ENCODE data around the gene KCNN1.
"Not testable (repeated sequence)": the region's sequence is repeated elsewhere in the genome, so short reads cannot be mapped to it uniquely, and the experiment has no call there.

The KCNN1 gene

GRCh38 chr19:18001777-18002345 lies 35.0 kb downstream of the KCNN1 start:
- DNase-seq = no peak

- DNase-seq = no peak
Measured at GRCh38 chr19:18002347-18002850, 35.5 kb downstream of the KCNN1 start.

DNA sequence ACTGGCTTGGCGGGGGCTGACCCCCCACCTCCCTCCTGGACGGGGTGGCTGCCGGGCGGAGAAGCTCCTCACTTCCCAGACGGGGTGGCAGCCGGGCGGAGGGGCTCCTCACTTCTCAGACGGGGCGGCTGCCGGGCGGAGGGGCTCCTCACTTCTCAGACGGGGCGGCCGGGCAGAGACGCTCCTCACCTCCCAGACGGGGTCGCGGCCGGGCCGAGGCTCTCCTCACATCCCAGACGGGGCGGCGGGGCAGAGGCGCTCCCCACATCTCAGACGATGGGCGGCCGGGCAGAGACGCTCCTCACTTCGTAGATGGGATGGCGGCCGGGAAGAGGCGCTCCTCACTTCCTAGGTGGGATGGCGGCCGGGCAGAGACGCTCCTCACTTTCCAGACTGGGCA lies 38.8 kb downstream of the KCNN1 start:
- not testable (repeated sequence) for DNase-seq

DNA sequence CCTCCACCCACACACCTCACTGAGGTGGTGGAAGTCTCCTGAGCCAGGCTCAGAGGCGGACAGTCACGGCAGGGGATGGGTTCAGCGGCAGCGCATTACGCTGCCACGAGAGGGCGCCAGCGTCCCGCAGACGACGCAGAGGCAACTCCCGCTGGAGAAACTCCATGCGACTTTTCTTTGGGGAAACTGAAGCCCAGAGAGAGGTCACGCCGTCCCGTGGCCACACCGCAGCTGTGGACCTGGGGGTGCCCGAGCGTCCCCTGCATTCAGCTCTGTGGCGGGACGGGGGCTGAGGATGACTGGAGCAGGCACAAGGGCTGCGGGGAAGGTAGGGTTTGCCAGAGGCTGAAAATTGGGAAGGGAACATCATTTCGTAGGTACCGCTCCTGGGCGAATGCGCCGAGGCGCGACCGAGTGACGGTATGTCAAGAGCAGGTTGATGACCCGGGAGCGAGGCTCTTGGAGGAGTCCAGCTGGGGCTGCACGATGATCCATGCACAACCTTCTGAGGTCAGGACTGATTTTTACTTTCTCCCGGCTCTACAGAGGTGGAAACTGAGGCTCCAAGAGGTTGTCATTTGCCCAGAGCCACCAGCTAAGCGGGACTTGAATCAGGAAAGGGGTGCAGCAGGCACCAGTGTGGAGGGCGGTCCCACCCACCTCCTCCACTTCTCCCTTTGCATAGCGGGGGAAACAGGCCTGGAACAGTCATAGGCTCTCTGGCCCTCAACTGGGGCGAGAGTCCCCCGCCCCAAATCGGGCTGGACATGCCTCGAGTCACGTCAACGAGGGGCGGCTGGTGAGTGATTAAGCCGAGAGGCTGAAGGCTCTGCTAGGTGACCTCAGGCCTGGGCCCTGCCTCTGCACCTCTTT lies 40.4 kb downstream of the KCNN1 start:
- DNase-seq = peak; percentile 53

GRCh38 chr19:18007917-18008673 lies 41.2 kb downstream of the KCNN1 start, which contains the start of gene ARRDC2:
ARRDC2 (plus strand) TSS chr19:18008170; CDS start chr19:18008311, 141 bp downstream.
- DNase-seq = peak; percentile 79

DNA sequence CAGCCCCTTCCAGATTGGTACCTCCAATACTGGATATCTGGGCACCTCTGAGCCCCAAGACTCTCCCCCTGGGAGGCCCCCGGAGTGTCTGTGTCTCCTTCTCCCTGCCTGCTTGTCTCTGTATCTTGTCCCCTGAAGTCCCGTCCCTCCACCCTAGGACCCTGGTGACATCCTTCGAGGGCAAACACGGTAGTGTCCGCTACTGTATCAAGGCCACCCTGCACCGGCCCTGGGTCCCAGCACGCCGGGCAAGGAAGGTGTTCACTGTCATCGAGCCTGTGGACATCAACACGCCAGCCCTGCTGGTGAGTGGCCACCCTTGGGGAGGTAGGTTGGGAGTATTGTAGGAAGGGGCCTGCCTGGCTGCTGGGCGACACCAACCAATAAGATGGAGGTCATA lies 41.9 kb downstream of the KCNN1 start:
- no peak for DNase-seq

DNA sequence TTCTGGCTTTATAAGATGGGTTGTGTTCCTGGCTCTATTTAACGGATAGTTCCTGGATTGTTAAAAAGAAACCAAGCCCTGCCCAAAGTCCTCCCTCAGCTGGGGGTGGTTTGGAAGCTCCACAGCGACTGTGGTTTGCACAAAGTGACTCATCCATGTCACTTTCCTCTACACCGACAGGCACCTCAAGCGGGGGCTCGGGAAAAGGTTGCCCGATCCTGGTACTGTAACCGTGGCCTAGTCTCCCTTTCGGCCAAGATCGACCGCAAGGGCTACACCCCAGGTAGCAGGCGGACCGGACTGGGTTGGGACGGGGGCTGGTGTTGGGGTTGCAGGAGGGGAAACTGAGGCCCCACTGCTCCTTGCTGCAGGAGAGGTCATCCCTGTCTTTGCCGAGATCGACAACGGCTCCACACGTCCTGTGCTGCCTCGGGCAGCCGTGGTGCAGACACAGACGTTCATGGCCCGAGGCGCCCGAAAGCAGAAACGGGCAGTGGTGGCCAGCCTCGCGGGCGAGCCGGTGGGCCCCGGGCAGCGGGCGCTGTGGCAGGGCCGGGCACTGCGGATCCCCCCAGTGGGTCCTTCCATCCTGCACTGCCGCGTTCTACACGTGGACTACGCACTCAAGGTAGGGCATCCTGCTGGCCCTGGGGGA lies 42.6 kb downstream of the KCNN1 start:
- DNase-seq = no peak

- no peak for DNase-seq
Measured at GRCh38 chr19:18010149-18010548, 43.2 kb downstream of the KCNN1 start.

DNA sequence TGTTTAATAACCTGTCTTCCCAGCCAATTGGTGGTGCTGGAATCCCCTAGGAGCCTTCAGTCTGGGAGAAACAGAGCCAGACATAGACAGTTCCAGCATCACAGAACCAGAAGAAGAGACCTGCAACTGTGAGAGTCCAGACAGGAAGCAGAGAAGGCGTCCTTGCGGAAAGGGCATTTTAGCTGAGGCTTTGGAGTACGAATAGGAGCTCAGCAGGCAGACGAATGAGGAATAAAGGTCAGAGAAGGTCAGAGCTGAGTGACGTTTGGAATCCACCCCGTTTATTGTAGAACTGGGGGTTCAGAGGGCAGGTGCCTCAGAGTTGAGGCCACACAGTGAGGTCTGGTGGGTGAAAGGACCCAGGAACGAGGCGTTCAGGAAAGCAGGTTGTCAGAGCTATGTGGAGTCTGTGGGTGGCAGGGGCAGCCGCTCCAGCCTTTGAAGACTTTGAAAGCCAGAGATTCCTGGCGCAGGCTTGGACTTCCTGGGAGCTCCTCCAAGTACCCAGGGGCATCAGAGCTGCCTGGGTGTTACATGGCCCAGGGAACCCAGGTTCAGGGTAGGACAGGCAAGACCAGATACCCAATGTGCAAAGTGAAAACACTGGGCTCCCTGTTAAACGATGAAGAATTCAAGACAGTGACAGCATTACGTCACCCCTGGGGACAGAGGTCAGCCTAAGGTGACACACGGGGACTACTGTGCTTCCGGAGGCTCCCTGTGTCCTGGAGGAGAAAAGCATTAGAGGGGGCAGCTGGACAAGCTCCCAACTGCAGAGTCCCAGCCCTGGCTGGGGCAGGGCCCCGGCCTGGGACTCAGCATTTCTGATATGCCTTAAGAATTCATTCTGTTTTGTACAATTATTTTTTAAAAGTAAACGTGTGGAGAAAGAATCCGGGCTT lies 46.6 kb downstream of the KCNN1 start:
- no peak for DNase-seq

DNA sequence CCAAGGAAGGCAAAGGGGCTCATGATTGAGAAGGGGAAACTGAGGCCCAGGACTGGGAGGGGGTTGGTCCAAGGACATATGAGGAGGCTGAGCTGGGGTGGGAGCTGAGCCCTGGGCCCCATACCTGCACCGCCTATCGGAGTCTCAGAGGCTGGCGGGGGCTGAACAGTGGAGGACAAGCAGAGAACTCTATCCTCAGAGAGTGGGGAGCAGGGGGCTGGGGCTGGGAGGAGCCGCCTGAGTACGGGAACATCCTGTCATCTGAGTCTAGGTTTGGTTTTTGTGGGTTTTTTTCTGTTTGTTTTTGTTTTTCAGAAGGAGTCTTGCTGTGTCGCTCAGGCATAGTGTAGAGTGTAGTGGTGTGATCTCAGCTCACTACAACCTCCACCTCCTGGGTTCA lies 47.3 kb downstream of the KCNN1 start:
- no peak for DNase-seq

DNA sequence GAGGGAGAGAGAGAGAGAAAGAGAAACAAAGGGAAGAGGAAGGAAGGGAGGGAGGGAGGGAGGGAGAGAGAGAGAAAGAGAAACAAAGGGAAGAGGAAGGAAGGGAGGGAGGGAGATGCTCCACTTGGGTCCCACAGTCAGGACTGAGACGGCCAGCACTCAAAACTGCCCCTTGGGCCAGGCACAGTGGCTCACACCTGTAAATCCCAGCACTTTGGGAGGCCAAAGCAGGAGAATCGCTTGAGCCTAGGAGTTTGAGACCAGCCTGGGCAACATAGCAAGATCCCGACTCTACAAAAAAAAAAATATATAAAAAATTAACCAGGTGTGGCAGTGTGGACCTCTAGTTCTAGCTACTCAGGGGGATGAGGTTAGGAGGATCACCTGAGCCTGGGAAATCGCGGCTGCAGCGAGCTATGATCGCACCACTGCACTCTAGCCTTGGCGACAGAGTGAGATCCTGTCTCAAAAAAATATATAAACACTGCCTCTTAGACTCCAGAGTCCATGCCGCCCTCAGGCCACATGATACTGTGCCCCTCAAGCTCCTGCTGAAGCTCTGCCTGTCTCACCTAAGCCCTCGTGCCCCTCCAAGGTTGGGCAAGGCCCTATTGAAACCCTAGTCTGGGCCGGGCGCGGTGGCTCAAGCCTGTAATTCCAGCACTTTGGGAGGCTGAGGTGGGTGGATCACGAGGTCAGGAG lies 49.5 kb downstream of the KCNN1 start:
- no peak for DNase-seq

GRCh38 chr19:18017275-18018083 lies 50.6 kb downstream of the KCNN1 start:
- DNase-seq = no peak

GRCh38 chr19:18020212-18021085 lies 53.5 kb downstream of the KCNN1 start:
- no peak for DNase-seq

GRCh38 chr19:18021121-18021755 lies 54.3 kb downstream of the KCNN1 start:
- no peak for DNase-seq

DNA sequence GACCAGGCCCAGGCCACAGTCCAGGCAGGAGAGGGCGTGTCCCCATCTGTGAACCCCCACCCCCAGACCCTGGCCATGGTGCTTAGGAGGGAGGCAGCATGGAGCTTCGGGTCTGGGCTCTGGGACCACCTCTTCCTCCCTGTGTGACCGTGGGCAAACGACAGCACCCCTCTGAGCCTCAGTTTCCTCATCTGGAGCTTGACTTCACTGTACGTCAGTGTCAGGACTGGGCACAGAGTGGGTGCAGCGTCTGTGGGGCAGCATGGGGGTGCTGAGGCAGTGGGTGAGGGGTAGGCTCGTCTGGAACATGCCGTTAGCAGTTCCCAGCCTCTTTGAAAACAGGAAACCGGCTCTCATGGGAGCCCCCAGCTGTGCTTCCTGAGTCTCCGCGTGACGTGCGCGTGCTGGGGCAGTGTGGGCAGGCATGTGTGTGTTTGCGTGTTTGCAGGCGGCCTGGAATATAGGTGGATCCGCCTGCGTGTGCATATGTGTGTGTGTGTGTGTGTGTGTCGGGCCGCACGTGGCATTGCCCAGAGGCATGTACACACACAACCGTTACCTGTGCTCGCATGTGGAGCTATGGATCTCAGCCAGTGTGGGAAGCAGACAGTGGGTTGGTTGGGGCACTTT lies 56.8 kb downstream of the KCNN1 start:
- peak; percentile 6 for DNase-seq

DNA sequence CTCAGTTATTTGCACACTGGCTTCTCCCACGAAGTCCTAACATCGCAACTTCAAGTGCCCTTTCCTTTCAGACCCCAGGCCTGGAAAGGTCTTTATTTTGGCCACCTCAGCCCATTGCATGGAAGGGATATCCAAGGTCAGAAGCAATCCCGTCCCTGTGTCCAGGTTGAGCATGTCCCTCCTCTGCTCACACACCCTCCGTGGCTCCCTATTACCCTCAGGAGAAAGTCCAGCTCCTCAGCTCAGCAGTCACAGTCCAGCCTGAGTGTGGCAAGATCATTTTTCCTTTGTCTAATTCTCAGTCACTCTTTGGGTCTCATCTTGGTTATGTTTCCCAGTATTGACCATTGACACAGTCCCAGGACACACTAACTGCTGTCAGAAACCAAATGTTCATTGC lies 60.2 kb downstream of the KCNN1 start:
- DNase-seq = no peak

- DNase-seq = peak; percentile 90
Measured at GRCh38 chr19:18029617-18030338, 62.9 kb downstream of the KCNN1 start.

DNA sequence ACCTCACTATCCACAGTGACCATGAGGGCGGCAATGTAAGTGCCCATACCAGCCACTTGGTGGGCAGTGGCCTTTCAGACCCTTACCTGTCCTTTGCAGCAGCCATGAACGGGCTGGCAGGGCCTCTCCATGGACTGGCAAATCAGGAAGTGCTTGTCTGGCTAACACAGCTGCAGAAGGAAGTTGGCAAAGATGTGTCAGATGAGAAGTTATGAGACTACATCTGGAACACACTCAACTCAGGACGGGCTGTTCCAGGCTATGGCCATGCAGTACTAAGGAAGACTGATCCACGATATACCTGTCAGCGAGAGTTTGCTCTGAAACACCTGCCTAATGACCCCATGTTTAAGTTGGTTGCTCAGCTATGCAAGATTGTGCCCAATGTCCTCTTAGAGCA lies 64.5 kb downstream of the KCNN1 start:
- DNase-seq = not testable (repeated sequence)
